Gastroesophageal sphincter (tissue), 3 donors: ENCODE results near the gene ZNF541.

ENCODE experiments used
- EP300 ChIP-seq: sonication (generic); formaldehyde crosslinking; IDR thresholded peaks from one replicate; pipeline ENCODE4 v1.6.1; 2017; ENCODE audit warnings: antibody characterized with exemption, mild to moderate bottlenecking
- POLR2A ChIP-seq, 2 donors: fragments of 450-650 bp; IDR thresholded peaks; one replicate each; pipeline ENCODE4 v1.6.1; 2017; ENCODE audit warnings: antibody characterized with exemption in 2 of 2, mild to moderate bottlenecking in 2 of 2, moderate library complexity in 1 of 2
- POLR2AphosphoS5 ChIP-seq: sonication (generic); formaldehyde crosslinking; IDR thresholded peaks from one replicate; pipeline ENCODE4 v1.6.1; 2017; ENCODE audit warnings: antibody characterized with exemption
- TF ChIP-seq, protein P1 (sequence below), 4 experiments: fragments of 200-600 bp in 2 of 4; fragments of 450-650 bp in 2 of 4; sonication (generic) in 1 of 4; IDR thresholded peaks; one replicate each; pipeline ENCODE4 v1.5.1; 2017 to 2019; ENCODE audit warnings: antibody characterized with exemption in 4 of 4, mild to moderate bottlenecking in 2 of 4, moderate library complexity in 2 of 4

DNA sequence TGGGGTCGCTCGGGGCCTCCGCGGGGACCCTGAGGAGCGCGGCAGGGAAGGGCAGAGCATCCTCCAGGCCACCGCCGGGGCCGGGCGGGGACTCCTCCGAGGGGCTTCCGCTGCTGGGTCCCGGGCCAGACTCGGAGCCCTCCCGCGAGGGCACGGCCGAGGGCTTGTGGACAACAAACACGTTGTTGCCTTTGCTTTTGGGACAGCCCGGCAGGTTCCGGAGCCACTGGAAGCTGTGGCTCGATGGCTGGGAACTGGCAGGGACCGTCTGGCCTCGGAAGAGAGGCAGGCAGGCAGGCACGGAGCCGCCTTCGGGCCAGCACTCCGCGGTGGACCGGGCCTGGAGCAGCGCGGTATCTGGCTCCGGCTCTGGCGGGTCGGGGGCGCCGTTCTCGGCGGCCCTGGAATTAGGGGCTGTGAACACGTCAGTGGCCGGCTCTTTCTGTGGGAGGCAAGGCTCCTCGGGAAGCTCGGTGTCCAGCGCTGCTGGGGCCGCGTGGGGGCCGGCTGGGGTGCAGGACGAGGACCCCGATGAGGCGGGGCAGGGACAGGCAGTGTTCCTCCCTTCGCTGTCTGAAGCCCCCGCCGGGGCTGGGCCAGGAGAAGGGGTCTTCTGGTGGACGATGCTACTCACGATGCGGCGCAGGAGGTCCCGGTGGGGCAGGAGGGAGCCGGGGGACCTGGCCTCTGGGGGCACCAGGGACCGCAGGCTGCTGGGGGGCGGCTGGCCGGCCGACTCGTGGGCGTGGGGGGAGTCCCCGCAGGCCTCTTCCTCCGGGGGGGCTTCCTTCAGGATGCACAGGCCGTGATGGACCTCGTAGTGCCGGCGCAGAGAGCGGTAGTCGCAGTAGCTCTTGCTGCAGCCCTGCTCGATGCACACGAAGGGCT lies 27.6 kb downstream of the ZNF541 start:
- TF ChIP-seq, protein P1, sequence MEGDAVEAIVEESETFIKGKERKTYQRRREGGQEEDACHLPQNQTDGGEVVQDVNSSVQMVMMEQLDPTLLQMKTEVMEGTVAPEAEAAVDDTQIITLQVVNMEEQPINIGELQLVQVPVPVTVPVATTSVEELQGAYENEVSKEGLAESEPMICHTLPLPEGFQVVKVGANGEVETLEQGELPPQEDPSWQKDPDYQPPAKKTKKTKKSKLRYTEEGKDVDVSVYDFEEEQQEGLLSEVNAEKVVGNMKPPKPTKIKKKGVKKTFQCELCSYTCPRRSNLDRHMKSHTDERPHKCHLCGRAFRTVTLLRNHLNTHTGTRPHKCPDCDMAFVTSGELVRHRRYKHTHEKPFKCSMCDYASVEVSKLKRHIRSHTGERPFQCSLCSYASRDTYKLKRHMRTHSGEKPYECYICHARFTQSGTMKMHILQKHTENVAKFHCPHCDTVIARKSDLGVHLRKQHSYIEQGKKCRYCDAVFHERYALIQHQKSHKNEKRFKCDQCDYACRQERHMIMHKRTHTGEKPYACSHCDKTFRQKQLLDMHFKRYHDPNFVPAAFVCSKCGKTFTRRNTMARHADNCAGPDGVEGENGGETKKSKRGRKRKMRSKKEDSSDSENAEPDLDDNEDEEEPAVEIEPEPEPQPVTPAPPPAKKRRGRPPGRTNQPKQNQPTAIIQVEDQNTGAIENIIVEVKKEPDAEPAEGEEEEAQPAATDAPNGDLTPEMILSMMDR (IDR thresholded peaks at IDR 0.05) = no peak
- no peak for TF ChIP-seq POLR2A (IDR thresholded peaks at IDR 0.05)
- TF ChIP-seq POLR2AphosphoS5 = no peak
- TF ChIP-seq EP300 = no peak
